Tibial artery (tissue), 4 donors: ENCODE measurements around the gene PDE6H.

Experiments
- DNase-seq, 2 donors: peaks; one replicate each; pipeline ENCODE4 v3.0.0-alpha.2; 2019
- H3K27ac ChIP-seq, 2 donors: fragments of 200-600 bp; sonication (generic) in 1 of 2; 1 replicate in 1 of 2; 2 replicates in 1 of 2; pipeline ENCODE4 v1.5.1; 2018 to 2019; ENCODE audit warnings: mild to moderate bottlenecking in 1 of 2
- H3K27me3 ChIP-seq, 2 donors: fragments of 200-600 bp; sonication (generic) in 1 of 2; one replicate each; pipeline versions ENCODE4 v1.5.1 to v1.6.0; 2016 to 2019
- H3K36me3 ChIP-seq, 3 donors: fragments of 200-600 bp; sonication (generic) in 2 of 3; one replicate each; pipeline ENCODE4 v1.5.1; 2016 to 2019; ENCODE audit warnings: mild to moderate bottlenecking in 2 of 3
- H3K4me1 ChIP-seq, 4 donors: fragments of 200-600 bp; sonication (generic) in 2 of 4; 1 replicate in 3 of 4; 2 replicates in 1 of 4; pipeline ENCODE4 v1.5.1; 2016 to 2019
- H3K4me3 ChIP-seq, 2 donors: fragments of 200-600 bp; sonication (generic) in 1 of 2; 1 replicate in 1 of 2; 2 replicates in 1 of 2; pipeline ENCODE4 v1.5.1; 2018 to 2019; ENCODE audit warnings: mild to moderate bottlenecking in 2 of 2
- H3K9me3 ChIP-seq, 3 donors: fragments of 200-600 bp; sonication (generic) in 1 of 3; one replicate each; pipeline ENCODE4 v1.5.1; 2016 to 2019
- intact Hi-C: fragments of 100-400 bp; cut with DNase I; formaldehyde crosslinking; loops from one replicate; pipeline ENCODE4 v1.15.0; 2023; ENCODE audit warnings: low total_unique reads
- TF ChIP-seq, protein P1 (sequence below), 2 experiments: fragments of 200-600 bp in 1 of 2; fragments of 450-650 bp in 1 of 2; IDR thresholded peaks; one replicate each; pipeline ENCODE4 v1.5.1; 2017 to 2019; ENCODE audit warnings: antibody characterized with exemption in 2 of 2, mild to moderate bottlenecking in 1 of 2, moderate library complexity in 1 of 2

PDE6H gene

GRCh38 chr12:14950982-14951746, 21.7 kb upstream of the PDE6H start:
- no peak for DNase-seq
- TF ChIP-seq, protein P1, sequence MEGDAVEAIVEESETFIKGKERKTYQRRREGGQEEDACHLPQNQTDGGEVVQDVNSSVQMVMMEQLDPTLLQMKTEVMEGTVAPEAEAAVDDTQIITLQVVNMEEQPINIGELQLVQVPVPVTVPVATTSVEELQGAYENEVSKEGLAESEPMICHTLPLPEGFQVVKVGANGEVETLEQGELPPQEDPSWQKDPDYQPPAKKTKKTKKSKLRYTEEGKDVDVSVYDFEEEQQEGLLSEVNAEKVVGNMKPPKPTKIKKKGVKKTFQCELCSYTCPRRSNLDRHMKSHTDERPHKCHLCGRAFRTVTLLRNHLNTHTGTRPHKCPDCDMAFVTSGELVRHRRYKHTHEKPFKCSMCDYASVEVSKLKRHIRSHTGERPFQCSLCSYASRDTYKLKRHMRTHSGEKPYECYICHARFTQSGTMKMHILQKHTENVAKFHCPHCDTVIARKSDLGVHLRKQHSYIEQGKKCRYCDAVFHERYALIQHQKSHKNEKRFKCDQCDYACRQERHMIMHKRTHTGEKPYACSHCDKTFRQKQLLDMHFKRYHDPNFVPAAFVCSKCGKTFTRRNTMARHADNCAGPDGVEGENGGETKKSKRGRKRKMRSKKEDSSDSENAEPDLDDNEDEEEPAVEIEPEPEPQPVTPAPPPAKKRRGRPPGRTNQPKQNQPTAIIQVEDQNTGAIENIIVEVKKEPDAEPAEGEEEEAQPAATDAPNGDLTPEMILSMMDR (IDR thresholded peaks at IDR 0.05), result no peak
- Histone ChIP-seq H3K4me1 (peaks cover 0 to 63% (median 29%) of the 10 kb centered on the region in 4 donors), H3K9me3 (no peaks in the 10 kb centered on the region), H3K36me3 (no peaks in the 10 kb centered on the region), H3K4me3 (no peak overlapping the region), H3K27ac (peak overlapping the region; percentile 79 to 84), H3K27me3 (no peaks in the 10 kb centered on the region)
- intact Hi-C loops, result loop anchor here (5.0 kb wide), 1 partner anchor 59 kb away; no protein-coding TSS in a partner anchor

DNA sequence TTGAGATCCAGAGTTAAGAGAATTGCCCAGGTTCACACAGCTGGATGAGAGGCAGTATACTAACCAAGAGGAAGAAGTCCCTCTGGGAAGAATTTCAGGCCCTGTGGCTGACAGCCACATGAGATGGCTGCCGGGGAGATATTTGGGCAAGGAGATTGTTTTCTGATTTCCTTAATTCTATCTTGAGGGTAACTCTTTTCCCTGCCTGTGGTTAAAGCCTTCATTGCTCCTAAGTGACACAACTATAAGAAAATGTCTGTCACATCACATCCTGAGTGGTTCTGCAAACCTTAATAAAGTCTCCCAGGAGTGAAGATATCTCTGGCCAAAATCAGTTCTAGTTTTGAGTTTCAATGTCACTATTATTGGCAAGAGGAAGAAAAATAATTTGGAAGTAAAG, 21.0 kb upstream of the PDE6H start:
- peaks cover 0 to 61% (median 25%) of the 10 kb centered on the region in 4 donors for H3K4me1 ChIP-seq
- peak overlapping the region; percentile 79 to 84 for H3K27ac ChIP-seq
- no peaks in the 10 kb centered on the region for H3K9me3 ChIP-seq
- TF ChIP-seq, protein P1 (IDR thresholded peaks at IDR 0.05), result no peak
- DNase-seq, result no peak
- intact Hi-C loops, result loop anchor here (5.0 kb wide), 1 partner anchor 60 kb away; no protein-coding TSS in a partner anchor
- H3K27me3 ChIP-seq, result no peaks in the 10 kb centered on the region
- no peaks in the 10 kb centered on the region for H3K36me3 ChIP-seq
- H3K4me3 ChIP-seq, result no peak overlapping the region

DNA sequence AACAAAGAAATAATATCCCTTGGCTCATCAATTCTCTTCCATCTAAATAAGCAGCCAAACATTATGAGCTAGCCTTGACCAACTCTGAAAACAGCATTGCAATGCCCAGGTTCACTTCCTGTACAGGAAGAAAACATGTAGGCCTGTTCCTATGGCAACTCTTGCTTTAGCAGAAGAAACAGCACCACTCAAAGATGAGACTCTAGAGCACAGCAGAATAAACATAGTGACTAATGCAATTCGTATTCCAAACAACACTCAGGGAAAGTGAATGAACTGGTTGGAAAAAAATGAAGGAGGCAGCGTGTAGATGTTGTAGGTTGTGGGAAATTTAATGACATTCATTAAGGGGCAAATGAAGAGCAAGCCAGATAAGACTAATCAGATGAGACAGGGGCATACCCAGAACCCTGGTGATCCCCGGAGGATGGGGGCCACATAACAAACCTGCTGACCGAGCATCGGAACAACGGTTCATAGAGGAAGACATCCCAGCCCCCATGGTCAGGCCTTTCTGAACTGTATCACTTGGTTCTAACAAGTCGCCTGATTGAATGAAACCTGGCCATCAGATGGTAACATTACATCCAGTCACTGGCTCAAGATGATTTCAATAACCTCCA, 20.4 kb upstream of the PDE6H start:
- no peaks in the 10 kb centered on the region for H3K27me3 ChIP-seq
- H3K4me3 ChIP-seq, result no peak overlapping the region
- H3K27ac ChIP-seq, result peak overlapping the region; percentile 79 to 84
- intact Hi-C loops, result loop anchor here (5.0 kb wide), 1 partner anchor 60 kb away; no protein-coding TSS in a partner anchor
- H3K4me1 ChIP-seq, result peaks cover 0 to 61% (median 26%) of the 10 kb centered on the region in 4 donors
- no peaks in the 10 kb centered on the region for H3K9me3 ChIP-seq
- H3K36me3 ChIP-seq, result no peaks in the 10 kb centered on the region
- TF ChIP-seq, protein P1 (IDR thresholded peaks at IDR 0.05), result no peak
- no peak for DNase-seq

DNA sequence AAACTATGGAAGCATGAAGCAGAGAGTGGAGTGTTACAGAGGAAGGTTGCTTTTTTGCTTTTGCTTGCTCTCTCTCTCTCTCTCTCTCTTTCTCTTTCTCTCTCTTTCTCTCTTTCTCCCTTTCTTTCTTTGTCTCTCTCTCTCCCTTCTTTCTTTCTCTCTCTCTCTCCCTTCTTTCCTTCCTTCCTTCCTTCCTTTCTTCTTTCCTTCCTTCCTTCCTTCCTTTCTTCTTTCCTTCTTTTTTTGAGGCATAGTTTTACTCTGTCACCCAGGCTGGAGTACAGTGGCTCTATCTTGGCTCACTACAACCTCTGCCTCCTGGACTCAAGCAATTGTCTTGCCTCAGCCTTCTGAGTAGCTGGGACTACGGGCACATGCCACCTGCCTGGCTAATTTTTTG, 19.1 kb upstream of the PDE6H start:
- Histone ChIP-seq H3K27ac (peak overlapping the region; percentile 31 to 84), H3K9me3 (no peaks in the 10 kb centered on the region), H3K36me3 (no peaks in the 10 kb centered on the region), H3K4me3 (no peak overlapping the region), H3K4me1 (peaks cover 0 to 60% (median 26%) of the 10 kb centered on the region in 4 donors), H3K27me3 (no peaks in the 10 kb centered on the region)
- TF ChIP-seq, protein P1 (IDR thresholded peaks at IDR 0.05), result no peak
- intact Hi-C loops, result loop anchor here (5.0 kb wide), 1 partner anchor 61 kb away; no protein-coding TSS in a partner anchor
- DNase-seq, result no peak

- no peaks in the 10 kb centered on the region for H3K27me3 ChIP-seq
- H3K4me1 ChIP-seq, result peaks cover 0 to 60% (median 25%) of the 10 kb centered on the region in 4 donors
- intact Hi-C loops, result loop anchor here (5.0 kb wide), 1 partner anchor 62 kb away; no protein-coding TSS in a partner anchor
- TF ChIP-seq, protein P1 (IDR thresholded peaks at IDR 0.05), result no peak
- DNase-seq, result no peak
- H3K9me3 ChIP-seq, result no peaks in the 10 kb centered on the region
- no peaks in the 10 kb centered on the region for H3K36me3 ChIP-seq
- H3K4me3 ChIP-seq, result no peak overlapping the region
- peak overlapping the region; percentile 31 to 84 for H3K27ac ChIP-seq
Measured at GRCh38 chr12:14954269-14954668, 18.6 kb upstream of the PDE6H start.
